HG02642 (cell line): ENCODE data around the gene RSKR.
"Not testable (repeated sequence)": the region's sequence is repeated elsewhere in the genome, so short reads cannot be mapped to it uniquely, and the experiment has no call there.

Source experiments
- ATAC-seq: cut with Tn5 transposase; IDR thresholded peaks from one replicate; pipeline ENCODE4 v1.9.1; 2021; ENCODE audit warnings: mild to moderate bottlenecking; ENCODE audit not compliant: unreplicated experiment, poor library complexity

The RSKR gene

GRCh38 chr17:28613931-28614381 lies at the start of gene RSKR:
Gene RSKR (minus strand): TSS chr17:28614185. CDS start chr17:28614161, 24 bp downstream.
- ATAC-seq: no peak

DNA sequence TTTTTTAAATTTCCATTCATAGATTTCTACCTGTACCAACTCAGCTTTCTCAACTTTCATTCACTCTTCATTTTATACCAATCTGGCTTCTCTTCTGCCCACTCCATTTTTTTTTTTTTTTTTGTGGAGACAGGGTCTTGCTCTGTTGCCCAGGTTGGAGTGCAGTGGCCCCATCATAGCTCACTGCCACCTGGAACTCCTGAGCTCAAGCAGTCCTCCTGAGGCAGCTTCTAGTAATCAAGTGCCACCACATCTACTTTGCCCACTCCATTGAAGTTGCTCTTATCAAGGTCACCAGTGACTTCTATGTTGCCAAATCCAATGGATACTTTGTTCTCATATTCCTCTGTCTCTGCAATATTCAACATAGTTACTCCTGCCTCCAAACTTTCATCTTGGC lies 49.7 kb upstream of the RSKR start:
- ATAC-seq: no peak

- no peak for ATAC-seq
Observed at GRCh38 chr17:28662527-28662829, 48.5 kb upstream of the RSKR start.

- ATAC-seq: peak; percentile 91
Observed at GRCh38 chr17:28661635-28662526, 47.9 kb upstream of the RSKR start, which contains the start of the genes SDF2 and SUPT6H. Gene SDF2 (minus strand): TSS chr17:28661906. CDS start chr17:28661876, 30 bp downstream. Gene SUPT6H (plus strand): TSS chr17:28662205. CDS start chr17:28673402, 11,197 bp downstream.

- not testable (repeated sequence) for ATAC-seq
Observed at GRCh38 chr17:28659497-28659881, 45.5 kb upstream of the RSKR start.

GRCh38 chr17:28658766-28659496 lies 44.9 kb upstream of the RSKR start:
- ATAC-seq: not testable (repeated sequence)

DNA sequence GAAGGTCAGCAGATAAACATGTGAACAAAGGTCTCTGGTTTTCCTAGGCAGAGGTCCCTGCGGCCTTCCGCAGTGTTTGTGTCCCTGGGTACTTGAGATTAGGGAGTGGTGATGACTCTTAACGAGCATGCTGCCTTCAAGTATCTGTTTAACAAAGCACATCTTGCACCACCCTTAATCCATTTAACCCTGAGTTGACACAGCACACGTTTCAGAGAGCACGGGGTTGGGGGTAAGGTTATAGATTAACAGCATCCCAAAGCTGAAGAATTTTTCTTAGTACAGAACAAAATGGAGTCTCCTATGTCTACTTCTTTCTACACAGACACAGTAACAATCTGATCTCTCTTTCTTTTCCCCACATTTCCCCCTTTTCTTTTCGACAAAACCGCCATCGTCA lies 44.4 kb upstream of the RSKR start:
- ATAC-seq: not testable (repeated sequence)

DNA sequence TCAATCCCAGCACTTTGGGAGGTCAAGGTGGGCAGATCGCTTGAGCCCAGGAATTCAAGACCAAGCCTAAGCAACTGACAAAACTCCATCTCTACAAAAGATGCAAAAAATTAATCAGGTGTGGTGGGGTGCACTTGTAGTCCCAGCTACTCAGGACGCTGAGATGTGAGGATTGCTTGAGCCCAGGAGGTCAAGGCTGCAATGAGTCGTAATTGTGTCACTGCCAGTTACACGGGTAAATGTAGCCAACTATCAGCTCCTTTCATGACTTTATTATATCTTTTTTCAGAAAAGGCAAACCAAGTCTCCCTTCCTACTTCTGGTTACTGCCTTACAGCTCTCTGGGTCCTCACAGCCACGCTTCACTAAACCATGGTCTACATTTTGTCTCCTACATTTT lies 43.8 kb upstream of the RSKR start:
- no peak for ATAC-seq

- ATAC-seq: no peak
Observed at GRCh38 chr17:28655160-28655559, 41.2 kb upstream of the RSKR start.

GRCh38 chr17:28648698-28649097 lies 34.7 kb upstream of the RSKR start:
- ATAC-seq: no peak

DNA sequence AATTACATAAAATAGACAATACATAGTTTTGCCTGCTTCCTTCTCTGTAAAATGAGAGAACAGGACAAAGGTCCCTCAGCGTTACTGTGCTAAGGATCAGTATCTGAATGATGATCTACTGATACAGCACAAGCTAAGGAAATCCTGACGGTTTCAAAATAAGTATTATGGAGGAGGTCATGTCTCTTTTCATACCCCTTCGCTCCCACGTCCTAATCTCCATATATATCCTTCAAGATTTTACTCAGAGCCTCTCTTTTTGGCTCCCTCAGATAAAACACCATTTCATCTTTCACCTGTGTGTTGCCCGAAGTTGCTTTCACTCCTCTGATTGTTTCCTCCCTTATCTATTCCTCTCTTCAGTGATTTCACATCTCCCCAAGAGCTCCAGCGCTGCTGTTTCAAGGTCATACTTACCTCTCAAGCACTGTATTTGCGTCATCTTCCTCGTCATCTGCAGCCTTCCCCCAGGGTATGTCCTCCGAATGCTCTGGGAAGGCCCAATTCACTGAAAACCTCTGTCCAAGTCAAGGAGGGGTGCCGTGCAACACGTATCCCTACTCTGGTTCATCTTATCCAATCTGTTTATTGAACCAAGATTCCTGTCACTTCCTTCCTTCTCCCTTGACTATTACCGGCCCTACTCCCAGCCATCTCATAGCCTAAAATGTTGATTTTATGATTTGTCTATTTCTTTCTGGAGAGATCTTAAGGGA lies 32.2 kb upstream of the RSKR start:
- ATAC-seq: no peak

- peak; percentile 4 for ATAC-seq
Observed at GRCh38 chr17:28645576-28645939, 31.6 kb upstream of the RSKR start.

- peak; percentile 93 for ATAC-seq
Observed at GRCh38 chr17:28644787-28645575, 31.0 kb upstream of the RSKR start, which contains the start of gene BLTP2. Gene BLTP2 (minus strand): TSS chr17:28645158. CDS start chr17:28645056, 102 bp downstream.

- ATAC-seq: peak; percentile 11
Observed at GRCh38 chr17:28643983-28644786, 30.2 kb upstream of the RSKR start.

- no peak for ATAC-seq
Observed at GRCh38 chr17:28641579-28641978, 27.6 kb upstream of the RSKR start.

- ATAC-seq: no peak
Observed at GRCh38 chr17:28635506-28635905, 21.5 kb upstream of the RSKR start.

GRCh38 chr17:28634206-28634865 lies 20.4 kb upstream of the RSKR start:
- ATAC-seq: no peak

DNA sequence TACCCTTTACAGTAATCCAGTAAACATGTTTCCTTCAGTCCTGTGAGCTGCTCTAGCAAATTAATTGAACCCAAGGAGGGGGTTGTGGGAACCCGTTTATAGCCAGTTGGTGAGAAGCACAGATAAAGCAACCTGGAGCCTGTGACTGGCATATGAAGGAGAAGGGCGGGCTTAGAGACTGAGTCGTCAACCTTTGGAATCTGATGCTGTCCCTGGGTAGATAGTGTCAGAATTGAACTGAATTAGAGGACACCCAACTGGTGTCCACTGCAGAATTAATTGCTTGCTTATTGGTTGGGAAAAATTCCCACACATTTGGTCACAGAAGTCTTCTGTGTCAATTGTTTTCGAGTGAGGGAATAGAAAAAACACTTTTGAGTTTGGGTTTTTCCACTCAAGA lies 12.8 kb upstream of the RSKR start:
- no peak for ATAC-seq

DNA sequence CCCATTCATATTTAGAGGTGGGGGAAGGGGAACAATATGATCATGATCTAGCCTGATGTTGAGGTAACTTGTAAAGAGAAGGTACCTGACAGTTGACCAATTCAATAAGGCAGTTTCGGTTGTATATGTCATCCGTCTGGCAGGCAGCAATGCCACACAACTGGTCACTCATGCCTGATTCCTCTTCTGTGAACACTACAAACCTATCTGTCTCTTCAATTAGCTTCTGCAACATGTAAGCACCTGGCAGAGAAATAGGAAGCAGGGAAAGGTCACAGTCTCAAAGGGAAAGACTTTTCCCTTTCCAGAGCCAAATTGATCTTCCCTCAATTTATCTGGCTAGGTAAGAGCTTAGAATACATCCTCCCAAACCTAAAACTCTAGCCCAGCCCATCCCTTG lies 10.2 kb upstream of the RSKR start:
- ATAC-seq: no peak
